ENCODE results near the gene TMEM130. TPM values are rescaled to one million over a fixed set of nuclear protein-coding genes. Genes with fewer than 3 reads are reported as not detected.

Gene TMEM130
- total RNA-seq, 6 donors from 2014 or later = 0.30 to 10.2 (median 2.7) TPM

- H3K27me3 ChIP-seq = no peaks in the 10 kb centered on the region
- H3K36me3 ChIP-seq = no peaks in the 10 kb centered on the region
- no peak for DNase-seq
- no peaks in the 10 kb centered on the region for H3K9me3 ChIP-seq
- WGBS, 2 donors = 74 to 89% methylated on average over 2 of the region's 2 CpGs
- no peak overlapping the region for H3K27ac ChIP-seq
- H3K4me1 ChIP-seq = no peaks in the 10 kb centered on the region
- no peak for TF ChIP-seq POLR2A (IDR thresholded peaks at IDR 0.05)
- TF ChIP-seq EP300 (IDR thresholded peaks at IDR 0.05) = no peak
- TF ChIP-seq POLR2AphosphoS5 (IDR thresholded peaks at IDR 0.05) = no peak
- no peak for TF ChIP-seq CTCF (IDR thresholded peaks at IDR 0.05)
- H3K4me3 ChIP-seq = no peak overlapping the region
- ATAC-seq (ENCODE audit: low FRiP score in 2 of 2) = no peak
These were observed 38.8 kb downstream of the TMEM130 start for GRCh38 chr7:98830972-98831548.

GRCh38 chr7:98828368-98828767, 41.4 kb downstream of the TMEM130 start:
- H3K27ac ChIP-seq = no peak overlapping the region
- no peak for TF ChIP-seq EP300 (IDR thresholded peaks at IDR 0.05)
- TF ChIP-seq CTCF (IDR thresholded peaks at IDR 0.05) = no peak
- no peak for TF ChIP-seq POLR2A (IDR thresholded peaks at IDR 0.05)
- TF ChIP-seq POLR2AphosphoS5 (IDR thresholded peaks at IDR 0.05) = no peak
- H3K4me1 ChIP-seq = no peaks in the 10 kb centered on the region
- 90 to 95% methylated on average over 8 of the region's 8 CpGs for WGBS, 2 donors
- H3K9me3 ChIP-seq = no peaks in the 10 kb centered on the region
- no peak for DNase-seq
- H3K4me3 ChIP-seq = no peak overlapping the region
- no peaks in the 10 kb centered on the region for H3K27me3 ChIP-seq
- H3K36me3 ChIP-seq = no peaks in the 10 kb centered on the region
- no peak for ATAC-seq (ENCODE audit: low FRiP score in 2 of 2)

DNA sequence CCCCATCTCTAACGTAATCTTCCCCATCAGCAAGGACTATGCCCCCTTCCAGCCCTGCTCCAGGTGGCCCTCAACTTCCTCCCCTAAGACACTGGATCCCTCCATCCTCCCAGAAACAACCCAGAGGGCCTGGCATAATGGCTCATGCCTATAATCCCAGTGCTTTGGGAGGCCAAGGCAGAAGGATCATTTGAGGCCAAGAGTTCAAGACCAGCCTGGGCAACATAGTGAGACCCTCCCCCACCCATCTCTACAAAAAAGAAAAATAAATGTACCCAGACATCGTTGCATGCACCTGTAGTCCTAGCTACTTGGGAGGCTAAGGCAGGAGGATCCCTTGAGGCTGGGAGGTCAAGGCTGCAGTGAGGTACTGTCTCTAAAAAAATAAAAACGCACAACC, 42.6 kb downstream of the TMEM130 start:
- WGBS, 2 donors = 58 to 68% methylated on average over 3 of the region's 3 CpGs
- TF ChIP-seq CTCF (IDR thresholded peaks at IDR 0.05) (no peak), POLR2AphosphoS5 (IDR thresholded peaks at IDR 0.05) (no peak), EP300 (IDR thresholded peaks at IDR 0.05) (no peak), POLR2A (IDR thresholded peaks at IDR 0.05) (no peak)
- H3K9me3 ChIP-seq = no peaks in the 10 kb centered on the region
- no peaks in the 10 kb centered on the region for H3K36me3 ChIP-seq
- no peaks in the 10 kb centered on the region for H3K4me1 ChIP-seq
- no peaks in the 10 kb centered on the region for H3K27me3 ChIP-seq
- DNase-seq (no peak), ATAC-seq (ENCODE audit: low FRiP score in 2 of 2) (no peak)
- no peak overlapping the region for H3K4me3 ChIP-seq
- H3K27ac ChIP-seq = no peak overlapping the region

GRCh38 chr7:98826811-98827231, 43.0 kb downstream of the TMEM130 start:
- H3K36me3 ChIP-seq = no peaks in the 10 kb centered on the region
- ATAC-seq (ENCODE audit: low FRiP score in 2 of 2) (peak in 1 of 2 donors; percentile 24), DNase-seq (no peak)
- no peaks in the 10 kb centered on the region for H3K9me3 ChIP-seq
- no peaks in the 10 kb centered on the region for H3K27me3 ChIP-seq
- 25 to 29% methylated on average over 13 of the region's 13 CpGs for WGBS, 2 donors
- H3K4me1 ChIP-seq = no peaks in the 10 kb centered on the region
- TF ChIP-seq POLR2A (IDR thresholded peaks at IDR 0.05) (no peak), CTCF (IDR thresholded peaks at IDR 0.05) (no peak), EP300 (IDR thresholded peaks at IDR 0.05) (no peak)
- no peak overlapping the region for H3K27ac ChIP-seq
- H3K4me3 ChIP-seq = no peak overlapping the region

GRCh38 chr7:98826387-98826786, 43.4 kb downstream of the TMEM130 start:
- Histone ChIP-seq H3K4me3 (no peak overlapping the region), H3K36me3 (no peaks in the 10 kb centered on the region), H3K27ac (no peak overlapping the region), H3K27me3 (no peaks in the 10 kb centered on the region), H3K9me3 (no peaks in the 10 kb centered on the region), H3K4me1 (no peaks in the 10 kb centered on the region)
- WGBS, 2 donors = 66 to 70% methylated on average over 13 to 20 of the region's 20 CpGs
- peak in 1 of 2 donors; percentile 51 for DNase-seq
- TF ChIP-seq CTCF (IDR thresholded peaks at IDR 0.05) (no peak), POLR2AphosphoS5 (IDR thresholded peaks at IDR 0.05) (no peak), EP300 (IDR thresholded peaks at IDR 0.05) (no peak), POLR2A (IDR thresholded peaks at IDR 0.05) (no peak)
- ATAC-seq (ENCODE audit: low FRiP score in 2 of 2) = no peak

Measured in upper lobe of left lung (tissue), 6 donors.